ENCODE data around the gene GPC5.

DNA sequence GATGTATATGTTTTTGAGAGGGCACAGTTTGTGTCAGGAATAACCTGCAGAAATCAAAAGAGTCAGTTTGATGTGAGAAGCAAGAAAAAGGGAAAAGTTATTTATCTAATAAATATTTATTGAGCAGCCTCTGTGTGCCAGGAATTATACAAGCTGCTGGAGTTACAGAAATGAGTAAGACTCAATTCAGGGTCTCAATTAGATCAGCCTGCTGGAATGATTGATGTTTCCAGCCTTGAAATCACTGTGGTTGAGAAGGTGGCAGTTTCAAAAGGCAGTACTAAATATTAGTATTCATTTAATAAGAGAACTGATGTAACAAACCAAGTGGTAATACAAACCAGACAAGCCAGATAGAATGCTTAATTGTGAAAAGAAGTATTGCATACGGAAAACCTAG lies 1045.8 kb downstream of the GPC5 start:
- TF ChIP-seq, protein P1, sequence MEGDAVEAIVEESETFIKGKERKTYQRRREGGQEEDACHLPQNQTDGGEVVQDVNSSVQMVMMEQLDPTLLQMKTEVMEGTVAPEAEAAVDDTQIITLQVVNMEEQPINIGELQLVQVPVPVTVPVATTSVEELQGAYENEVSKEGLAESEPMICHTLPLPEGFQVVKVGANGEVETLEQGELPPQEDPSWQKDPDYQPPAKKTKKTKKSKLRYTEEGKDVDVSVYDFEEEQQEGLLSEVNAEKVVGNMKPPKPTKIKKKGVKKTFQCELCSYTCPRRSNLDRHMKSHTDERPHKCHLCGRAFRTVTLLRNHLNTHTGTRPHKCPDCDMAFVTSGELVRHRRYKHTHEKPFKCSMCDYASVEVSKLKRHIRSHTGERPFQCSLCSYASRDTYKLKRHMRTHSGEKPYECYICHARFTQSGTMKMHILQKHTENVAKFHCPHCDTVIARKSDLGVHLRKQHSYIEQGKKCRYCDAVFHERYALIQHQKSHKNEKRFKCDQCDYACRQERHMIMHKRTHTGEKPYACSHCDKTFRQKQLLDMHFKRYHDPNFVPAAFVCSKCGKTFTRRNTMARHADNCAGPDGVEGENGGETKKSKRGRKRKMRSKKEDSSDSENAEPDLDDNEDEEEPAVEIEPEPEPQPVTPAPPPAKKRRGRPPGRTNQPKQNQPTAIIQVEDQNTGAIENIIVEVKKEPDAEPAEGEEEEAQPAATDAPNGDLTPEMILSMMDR (IDR thresholded peaks at IDR 0.05 in 4 of 5, conservative IDR thresholded peaks at IDR 0.05 in 1 of 5): no peak
- no peak for TF ChIP-seq POLR2A (IDR thresholded peaks at IDR 0.05)

All from gastrocnemius medialis (tissue), 4 donors.